ENCODE results near the gene ADCK2. TPM values are rescaled to one million over a fixed set of nuclear protein-coding genes. Genes with fewer than 3 reads are reported as not detected.
A peak's percentile ranks its signal among the peaks of the same experiment; 100 is the strongest.

ADCK2 gene
- total and polyA plus RNA-seq, 9 of the 15 experiments (the other 6 are each of a cell fraction or from before 2014, with no cell fraction given), result 0.08 to 14.3 (median 9.7) TPM

- TF ChIP-seq ATF7 (IDR thresholded peaks at IDR 0.05), result peak; percentile 20; the same call in 1 of the 2 replicates
- peak; percentile 46 for TF ChIP-seq PRDM10 (IDR thresholded peaks at IDR 0.05; ENCODE audit: partially characterized antibody)
- TF ChIP-seq ZBTB17 (CRISPR knock-in tag; IDR thresholded peaks at IDR 0.05), result 0 out of 2 replicates have a peak, but pooled peaks have one; percentile 41
- TF ChIP-seq RBM17 (IDR thresholded peaks at IDR 0.05; ENCODE audit: borderline replicate concordance, low read depth, low read length), result no peak
- peak; percentile 77; the same call in 1 of the 2 replicates for TF ChIP-seq AFF4 (CRISPR knock-in tag; IDR thresholded peaks at IDR 0.05)
- TF ChIP-seq E2F4 (CRISPR knock-in tag; IDR thresholded peaks at IDR 0.05; ENCODE audit: low read depth), result no peak
- TF ChIP-seq ERF (CRISPR knock-in tag; IDR thresholded peaks at IDR 0.05), result peak; percentile 74
- no peak for TF ChIP-seq TOE1 (IDR thresholded peaks at IDR 0.05; ENCODE audit: borderline replicate concordance)
- no peak for TF ChIP-seq TOE1 (CRISPR knock-in tag; IDR thresholded peaks at IDR 0.05; ENCODE audit: borderline replicate concordance, low read depth)
- peak; percentile 88 for TF ChIP-seq GATAD2B (IDR thresholded peaks at IDR 0.05; ENCODE audit: borderline replicate concordance)
- TF ChIP-seq ZNF212 (CRISPR knock-in tag; IDR thresholded peaks at IDR 0.05), result no peak
- TF ChIP-seq PHF20 (IDR thresholded peaks at IDR 0.05; ENCODE audit: partially characterized antibody), result peak; percentile 65
Measured at GRCh38 chr7:140673063-140673773, 473 bp downstream of the ADCK2 start (continued).
